Measurements from ENCODE around the gene HOPX.
A peak's percentile ranks its signal among the peaks of the same experiment; 100 is the strongest.
"Not testable (repeated sequence)": the region's sequence is repeated elsewhere in the genome, so short reads cannot be mapped to it uniquely, and the experiment has no call there.

The HOPX gene

GRCh38 chr4:56686537-56687231, 5.6 kb upstream of the HOPX start:
- DNase-seq: no peak

GRCh38 chr4:56684320-56685050, 3.4 kb upstream of the HOPX start:
- peak; percentile 84 for DNase-seq

- no peak for DNase-seq
These were observed 2.4 kb upstream of the HOPX start for GRCh38 chr4:56683455-56683854.

GRCh38 chr4:56681853-56682525, 893 bp upstream of the HOPX start:
- DNase-seq: peak; percentile 25

- no peak for DNase-seq
These were observed 830 bp downstream of the HOPX start for GRCh38 chr4:56680266-56680665.

- no peak for DNase-seq
These were observed 3.4 kb downstream of the HOPX start for GRCh38 chr4:56677711-56678110.

GRCh38 chr4:56674984-56675383, 6.1 kb downstream of the HOPX start:
- DNase-seq: no peak

GRCh38 chr4:56671860-56672259, 9.2 kb downstream of the HOPX start:
- DNase-seq: no peak

GRCh38 chr4:56671373-56671772, 9.7 kb downstream of the HOPX start:
- DNase-seq: no peak

- no peak for DNase-seq
These were observed 12.8 kb downstream of the HOPX start for GRCh38 chr4:56668267-56668666.

- DNase-seq: not testable (repeated sequence)
These were observed 13.7 kb downstream of the HOPX start for GRCh38 chr4:56667396-56667795.

- DNase-seq: no peak
These were observed 14.8 kb downstream of the HOPX start for GRCh38 chr4:56666279-56666678.

GRCh38 chr4:56665781-56666180, 15.3 kb downstream of the HOPX start:
- no peak for DNase-seq

GRCh38 chr4:56662782-56663468, 18.2 kb downstream of the HOPX start:
- no peak for DNase-seq

- no peak for DNase-seq
These were observed 21.1 kb downstream of the HOPX start for GRCh38 chr4:56659946-56660345.

GRCh38 chr4:56658528-56658927, 22.6 kb downstream of the HOPX start:
- DNase-seq: no peak

GRCh38 chr4:56657818-56658217, 23.3 kb downstream of the HOPX start:
- DNase-seq: no peak

GRCh38 chr4:56657128-56657527, 24.0 kb downstream of the HOPX start:
- DNase-seq: no peak

GRCh38 chr4:56656346-56656643, 24.8 kb downstream of the HOPX start:
- no peak for DNase-seq

- no peak for DNase-seq
These were observed 25.3 kb downstream of the HOPX start for GRCh38 chr4:56655627-56656345.

GRCh38 chr4:56655209-56655626, 25.9 kb downstream of the HOPX start:
- no peak for DNase-seq

GRCh38 chr4:56654238-56654632, 26.9 kb downstream of the HOPX start:
- DNase-seq: no peak
